T-helper 2 cell treated with Interferon-gamma antibody and Interleukin-4, amounts not matched to agents 5 μg/mL and 100 μg/mL, for 36 hours (primary cell): ENCODE measurements around the gene RARA.
"Not testable (repeated sequence)": the region's sequence is repeated elsewhere in the genome, so short reads cannot be mapped to it uniquely, and the experiment has no call there.

Experiments
- DNase-seq: peaks from one replicate; pipeline ENCODE4 v3.0.0; 2021; ENCODE audit warnings: low spot score
- H3K27ac Mint-ChIP-seq: one replicate; pipeline ENCODE4 v1.8.0; 2021; ENCODE audit warnings: mild to moderate bottlenecking, mixed read lengths
- H3K27me3 Mint-ChIP-seq: one replicate; pipeline ENCODE4 v1.8.0; 2021; ENCODE audit warnings: low read depth, mixed read lengths
- H3K36me3 Mint-ChIP-seq: one replicate; pipeline ENCODE4 v1.8.0; 2021; ENCODE audit warnings: low read depth, mixed read lengths
- H3K4me1 Mint-ChIP-seq: one replicate; pipeline ENCODE4 v1.8.0; 2021; ENCODE audit warnings: low read depth, mixed read lengths
- H3K4me3 Mint-ChIP-seq: one replicate; pipeline ENCODE4 v1.8.0; 2022; ENCODE audit warnings: mild to moderate bottlenecking, moderate library complexity, mixed read lengths
- H3K9me3 Mint-ChIP-seq: one replicate; pipeline ENCODE4 v1.8.0; 2021; ENCODE audit warnings: mixed read lengths

Gene RARA

GRCh38 chr17:40364121-40364861 is 55.3 kb downstream of the RARA start, which contains the start of gene GJD3:
Gene GJD3 (minus strand): TSS chr17:40364737. CDS start chr17:40363815, 922 bp downstream.
- no peak for DNase-seq
- peaks cover 2% of the 10 kb centered on the region for H3K36me3 Mint-ChIP-seq
- H3K27ac Mint-ChIP-seq, result no peak within 1 kb of the TSS
- H3K9me3 Mint-ChIP-seq, result no peaks in the 10 kb centered on the region
- peaks cover 14% of the 10 kb centered on the region for H3K4me1 Mint-ChIP-seq
- H3K4me3 Mint-ChIP-seq, result peak within 1 kb of the TSS; percentile 81
- H3K27me3 Mint-ChIP-seq, result no peaks in the 10 kb centered on the region

- Mint-ChIP-seq H3K27me3 (no peaks in the 10 kb centered on the region), H3K27ac (no peak overlapping the region), H3K4me1 (peaks cover 14% of the 10 kb centered on the region), H3K4me3 (peak overlapping the region; percentile 81), H3K36me3 (peaks cover 2% of the 10 kb centered on the region), H3K9me3 (no peaks in the 10 kb centered on the region)
- no peak for DNase-seq
Measured at GRCh38 chr17:40364906-40365305, 55.9 kb downstream of the RARA start.

- H3K27ac Mint-ChIP-seq, result no peak overlapping the region
- no peak for DNase-seq
- no peaks in the 10 kb centered on the region for H3K27me3 Mint-ChIP-seq
- H3K4me3 Mint-ChIP-seq, result no peak overlapping the region
- peaks cover 2% of the 10 kb centered on the region for H3K36me3 Mint-ChIP-seq
- H3K4me1 Mint-ChIP-seq, result peaks cover 14% of the 10 kb centered on the region
- H3K9me3 Mint-ChIP-seq, result peaks cover 1% of the 10 kb centered on the region
Measured at GRCh38 chr17:40366076-40366860, 57.3 kb downstream of the RARA start.

GRCh38 chr17:40366861-40367518 is 58.0 kb downstream of the RARA start:
- H3K27me3 Mint-ChIP-seq, result no peaks in the 10 kb centered on the region
- H3K9me3 Mint-ChIP-seq, result peaks cover 3% of the 10 kb centered on the region
- H3K36me3 Mint-ChIP-seq, result peaks cover 2% of the 10 kb centered on the region
- H3K27ac Mint-ChIP-seq, result no peak overlapping the region
- no peak overlapping the region for H3K4me3 Mint-ChIP-seq
- no peak for DNase-seq
- H3K4me1 Mint-ChIP-seq, result peaks cover 15% of the 10 kb centered on the region

- peaks cover 20% of the 10 kb centered on the region for H3K4me1 Mint-ChIP-seq
- DNase-seq, H3K4me3 Mint-ChIP-seq, H3K27me3 Mint-ChIP-seq, H3K9me3 Mint-ChIP-seq, H3K27ac Mint-ChIP-seq, H3K36me3 Mint-ChIP-seq: not testable (repeated sequence)
Measured at GRCh38 chr17:40367728-40368127, 58.7 kb downstream of the RARA start.

GRCh38 chr17:40369923-40370322 is 60.9 kb downstream of the RARA start:
- Mint-ChIP-seq H3K27ac (no peak overlapping the region), H3K4me1 (peaks cover 18% of the 10 kb centered on the region), H3K36me3 (peaks cover 2% of the 10 kb centered on the region), H3K27me3 (no peaks in the 10 kb centered on the region), H3K4me3 (no peak overlapping the region), H3K9me3 (peaks cover 7% of the 10 kb centered on the region)
- DNase-seq, result no peak

GRCh38 chr17:40371261-40371929 is 62.4 kb downstream of the RARA start:
- Mint-ChIP-seq H3K27me3 (no peaks in the 10 kb centered on the region), H3K36me3 (peaks cover 2% of the 10 kb centered on the region), H3K27ac (peak overlapping the region; percentile 11), H3K9me3 (peaks cover 8% of the 10 kb centered on the region), H3K4me1 (peaks cover 18% of the 10 kb centered on the region), H3K4me3 (no peak overlapping the region)
- no peak for DNase-seq

GRCh38 chr17:40372031-40372430 is 63.1 kb downstream of the RARA start:
- peaks cover 24% of the 10 kb centered on the region for H3K4me1 Mint-ChIP-seq
- DNase-seq, result no peak
- no peaks in the 10 kb centered on the region for H3K27me3 Mint-ChIP-seq

GRCh38 chr17:40372644-40373043 is 63.7 kb downstream of the RARA start:
- DNase-seq, H3K4me3 Mint-ChIP-seq, H3K36me3 Mint-ChIP-seq, H3K27me3 Mint-ChIP-seq: not testable (repeated sequence)
- peaks cover 26% of the 10 kb centered on the region for H3K4me1 Mint-ChIP-seq
- H3K9me3 Mint-ChIP-seq, result peaks cover 12% of the 10 kb centered on the region
- H3K27ac Mint-ChIP-seq, result peak overlapping the region; percentile 45

More at GRCh38 chr17:40372031-40372430, 63.1 kb downstream of the RARA start:
- H3K27ac Mint-ChIP-seq, result no peak overlapping the region
- H3K9me3 Mint-ChIP-seq, result peaks cover 12% of the 10 kb centered on the region
- no peak overlapping the region for H3K4me3 Mint-ChIP-seq
- peaks cover 2% of the 10 kb centered on the region for H3K36me3 Mint-ChIP-seq

GRCh38 chr17:40373324-40373723 is 64.3 kb downstream of the RARA start:
- Mint-ChIP-seq H3K27ac (no peak overlapping the region), H3K9me3 (peaks cover 12% of the 10 kb centered on the region), H3K4me3 (no peak overlapping the region), H3K4me1 (peaks cover 26% of the 10 kb centered on the region), H3K27me3 (no peaks in the 10 kb centered on the region), H3K36me3 (peaks cover 2% of the 10 kb centered on the region)
- no peak for DNase-seq

GRCh38 chr17:40373999-40374398 is 65.0 kb downstream of the RARA start:
- Mint-ChIP-seq H3K9me3 (peaks cover 12% of the 10 kb centered on the region), H3K36me3 (peaks cover 2% of the 10 kb centered on the region), H3K27me3 (no peaks in the 10 kb centered on the region), H3K27ac (no peak overlapping the region), H3K4me3 (no peak overlapping the region), H3K4me1 (peaks cover 25% of the 10 kb centered on the region)
- DNase-seq, result no peak

- H3K9me3 Mint-ChIP-seq, result peaks cover 12% of the 10 kb centered on the region
- H3K27me3 Mint-ChIP-seq, result no peaks in the 10 kb centered on the region
- no peak overlapping the region for H3K27ac Mint-ChIP-seq
- no peak overlapping the region for H3K4me3 Mint-ChIP-seq
- H3K36me3 Mint-ChIP-seq, result peaks cover 2% of the 10 kb centered on the region
- no peak for DNase-seq
- peaks cover 23% of the 10 kb centered on the region for H3K4me1 Mint-ChIP-seq
Measured at GRCh38 chr17:40374821-40375498, 66.0 kb downstream of the RARA start.

GRCh38 chr17:40375786-40376185 is 66.8 kb downstream of the RARA start:
- H3K4me1 Mint-ChIP-seq, result peaks cover 23% of the 10 kb centered on the region
- H3K27me3 Mint-ChIP-seq, H3K4me3 Mint-ChIP-seq, H3K36me3 Mint-ChIP-seq, DNase-seq, H3K27ac Mint-ChIP-seq: not testable (repeated sequence)
- peaks cover 12% of the 10 kb centered on the region for H3K9me3 Mint-ChIP-seq
